ENCODE results near the gene PLEKHH1.
"Not testable (repeated sequence)": the region's sequence is repeated elsewhere in the genome, so short reads cannot be mapped to it uniquely, and the experiment has no call there.

PLEKHH1 gene

DNA sequence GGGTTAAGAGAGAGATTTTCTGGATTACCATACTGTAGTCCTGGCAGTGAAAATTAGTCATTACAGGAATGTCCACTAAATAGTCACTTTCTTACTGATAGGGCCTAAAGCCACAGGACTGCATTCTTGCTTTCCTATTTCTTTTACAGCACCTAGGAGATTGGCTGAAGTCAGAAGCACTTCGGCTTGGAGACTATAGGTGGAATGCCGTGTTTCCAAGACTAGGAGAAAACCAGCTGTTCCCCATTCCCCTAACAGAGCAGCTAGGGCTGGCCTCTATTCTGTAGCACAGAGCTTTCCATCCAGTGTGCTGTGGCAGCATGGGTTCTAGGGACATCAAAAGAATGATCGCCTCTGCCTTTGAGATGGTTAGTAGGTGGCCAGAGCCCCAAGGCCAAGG is 51.9 kb downstream of the PLEKHH1 start:
- no peak for DNase-seq

DNA sequence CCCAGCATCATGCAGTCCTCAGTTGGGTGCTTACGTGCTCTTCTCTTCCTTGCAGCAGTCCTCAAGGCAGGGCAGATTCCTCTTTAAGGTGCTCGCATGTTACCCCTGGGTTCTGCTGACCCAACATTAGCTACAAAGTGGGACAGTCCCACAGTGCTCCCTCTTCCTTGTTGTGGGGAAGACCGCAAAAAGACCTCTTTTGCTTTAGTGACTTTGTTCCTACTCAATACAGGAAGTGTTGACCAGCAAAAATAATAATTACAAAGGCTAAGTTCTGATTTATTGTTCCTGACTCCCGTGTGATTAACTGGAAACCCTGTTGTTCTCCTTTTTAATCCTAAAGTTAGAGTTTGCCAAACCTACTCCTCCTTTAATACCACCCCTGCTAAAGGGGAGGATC is 53.3 kb downstream of the PLEKHH1 start:
- no peak for DNase-seq

DNA sequence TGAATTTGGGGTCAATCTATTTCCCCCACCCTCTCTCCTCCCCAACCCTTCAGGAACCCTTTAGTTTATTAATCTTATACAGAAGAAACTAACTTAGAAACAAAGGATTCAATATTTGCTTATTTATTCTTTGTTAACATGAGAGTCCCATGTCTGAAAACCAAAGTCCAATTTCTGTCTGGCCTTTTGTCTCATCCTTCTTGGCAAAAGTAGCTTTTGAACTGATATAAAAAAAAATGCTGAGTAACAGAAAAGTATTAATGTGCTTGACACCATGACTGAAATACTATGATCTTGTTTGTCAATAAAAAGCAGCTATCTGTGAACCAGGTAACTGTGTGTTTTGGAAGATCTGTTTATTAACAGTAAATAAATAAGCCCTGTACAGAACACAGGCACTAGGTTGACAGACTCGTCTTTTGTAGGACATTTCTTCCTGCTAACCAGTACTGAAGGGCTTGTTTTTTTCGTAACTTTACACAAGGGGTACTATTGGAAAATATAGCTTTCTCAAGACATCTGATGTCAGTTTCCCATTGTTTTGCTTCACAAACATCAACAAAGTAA is 56.2 kb downstream of the PLEKHH1 start:
- DNase-seq, result no peak

DNA sequence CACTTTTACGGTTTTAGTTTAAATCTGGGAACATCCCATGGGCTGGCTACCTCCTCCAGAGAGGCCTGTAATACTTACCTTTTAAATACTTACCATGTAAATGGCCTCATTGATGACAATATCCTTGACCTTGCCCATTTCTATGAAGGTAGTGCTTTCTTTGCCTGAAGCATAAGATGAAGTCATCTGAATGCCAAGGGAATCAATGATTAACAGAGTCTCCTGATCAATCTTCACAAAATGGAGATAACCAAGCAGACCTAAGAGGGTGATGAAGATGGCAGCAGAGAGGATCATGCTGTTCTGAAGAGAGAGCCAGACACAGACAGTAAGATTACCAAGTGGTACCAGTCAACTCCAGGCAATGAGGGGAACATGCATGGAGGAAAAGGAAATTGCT is 60.6 kb downstream of the PLEKHH1 start:
- DNase-seq, result not testable (repeated sequence)

DNA sequence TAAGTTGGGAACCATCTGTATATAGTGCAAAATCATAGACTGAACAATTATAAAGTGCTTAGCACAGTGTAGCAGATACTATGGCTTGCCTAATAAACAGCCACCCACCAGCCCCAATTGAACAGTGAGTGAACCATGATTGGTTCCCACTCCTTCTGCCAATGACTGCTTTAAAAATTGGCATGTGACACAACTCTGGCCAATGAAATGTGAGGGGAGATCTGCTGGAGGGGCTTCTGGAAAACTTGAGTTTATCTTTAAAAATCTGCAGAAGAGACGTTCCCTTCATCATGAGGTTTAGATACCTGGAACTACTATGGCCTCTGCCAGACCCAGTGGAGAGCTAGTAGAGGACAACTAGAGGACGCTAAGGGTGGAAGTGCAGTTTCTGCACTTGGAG is 62.3 kb downstream of the PLEKHH1 start:
- DNase-seq, result no peak

DNA sequence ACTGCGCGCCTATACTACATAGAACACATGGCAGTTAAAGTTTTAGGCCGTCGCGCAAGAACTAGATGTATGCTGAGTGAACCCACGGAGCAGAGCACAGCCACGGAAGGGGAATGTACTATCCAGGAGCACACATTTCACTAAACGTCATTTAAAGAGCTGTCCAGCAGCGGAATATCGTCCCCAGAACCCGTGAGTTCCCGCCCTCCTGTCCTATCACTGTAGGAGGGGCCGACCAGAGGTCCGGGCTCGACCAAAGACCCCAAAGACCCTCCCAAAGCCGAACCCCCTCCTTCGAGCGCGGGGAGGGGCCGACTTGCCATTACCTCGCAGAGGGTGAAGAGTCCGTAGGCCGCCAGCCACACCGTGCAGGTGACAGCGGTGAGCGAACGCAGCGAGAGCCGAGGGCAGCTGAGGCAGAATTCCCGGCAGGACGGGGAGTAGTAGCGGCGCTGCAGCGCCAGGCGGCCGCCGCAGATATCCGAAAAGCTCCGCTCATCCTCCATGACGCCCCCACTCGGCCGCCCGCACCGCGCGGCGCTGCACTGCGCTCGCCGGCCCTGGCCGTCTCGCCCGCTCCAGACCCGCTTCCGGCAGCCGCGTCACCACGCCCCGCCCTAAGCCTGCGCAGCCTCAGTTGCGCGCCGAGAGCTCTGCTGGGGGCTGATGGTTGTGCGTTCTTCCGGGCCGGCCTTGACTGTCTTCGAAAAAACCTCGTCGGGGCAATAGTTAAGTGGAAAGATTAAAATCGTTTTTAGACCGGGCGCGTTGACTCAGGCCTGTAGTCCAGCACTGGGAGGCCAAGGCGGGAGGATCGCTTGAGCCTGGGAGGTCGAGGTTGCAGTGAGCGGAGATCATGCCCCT is 66.8 kb downstream of the PLEKHH1 start, which contains the start of gene PIGH:
Gene PIGH (minus strand): TSS at position 571 of the 864 bp plus-strand sequence. CDS start 65 bp downstream, at position 506.
- DNase-seq, result peak; percentile 93

DNA sequence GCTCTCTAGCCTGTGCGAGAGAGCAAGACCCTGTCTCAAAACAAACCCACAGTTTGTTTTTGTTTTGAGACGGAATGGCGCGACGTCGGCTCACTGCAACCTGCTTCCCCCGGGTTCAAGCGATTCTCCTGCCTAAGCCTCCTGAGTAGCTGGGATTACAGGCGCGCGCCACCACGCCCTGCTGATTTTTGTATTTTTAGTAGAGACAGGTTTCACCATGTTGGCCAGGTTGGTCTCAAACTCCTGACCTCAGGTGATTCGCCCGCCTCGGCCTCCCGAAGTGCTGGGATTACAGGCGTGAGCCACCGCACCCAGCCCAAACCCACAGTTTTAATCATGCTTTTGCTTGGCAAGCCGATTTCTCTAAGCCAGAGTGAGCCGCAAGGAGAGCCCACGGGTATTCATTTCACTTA is 67.5 kb downstream of the PLEKHH1 start:
- not testable (repeated sequence) for DNase-seq

DNA sequence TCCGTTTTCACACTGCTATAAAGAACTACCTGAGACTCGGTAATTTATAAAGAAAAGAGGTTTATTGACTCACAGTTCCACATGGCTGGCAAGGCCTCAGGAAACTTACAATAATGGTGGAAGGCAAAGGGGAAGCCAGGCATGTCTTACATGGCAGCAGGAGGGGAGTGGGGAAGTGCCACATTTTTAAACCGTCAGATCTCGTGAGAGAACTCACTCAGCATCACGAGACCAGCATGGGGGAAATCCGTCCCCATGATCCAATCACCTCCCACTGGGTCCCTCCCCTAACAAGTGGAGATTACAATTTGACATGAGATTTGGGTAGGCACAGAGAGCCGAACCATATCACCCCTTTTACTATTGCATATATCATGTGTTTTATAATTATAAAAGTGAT is 69.0 kb downstream of the PLEKHH1 start:
- DNase-seq, result no peak

DNA sequence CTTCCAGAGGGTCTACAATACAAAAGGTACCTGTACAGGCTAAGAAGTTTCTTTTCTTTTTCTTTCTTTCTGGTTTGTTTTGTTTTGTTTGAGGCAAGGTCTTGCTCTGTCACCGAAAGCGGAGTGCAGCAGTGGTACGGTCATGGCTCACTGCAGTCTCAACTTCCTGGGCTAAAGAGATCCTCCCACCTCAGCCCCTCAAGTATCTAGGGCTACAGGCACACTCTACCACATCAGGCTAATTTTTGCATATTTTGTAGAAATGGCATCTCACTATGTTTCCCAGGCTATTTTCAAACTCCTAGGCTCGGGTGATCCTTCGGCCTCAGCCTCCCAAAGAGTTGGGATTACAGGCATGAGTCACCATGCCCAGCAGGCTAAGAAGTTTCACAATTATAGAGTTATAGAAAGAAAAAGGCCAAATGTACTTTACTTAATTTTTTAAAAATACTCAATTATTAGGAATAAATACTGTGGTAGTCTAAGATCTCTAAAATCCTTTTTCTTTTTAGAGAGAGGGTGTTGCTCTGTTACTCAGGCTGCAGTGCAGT is 70.0 kb downstream of the PLEKHH1 start:
- DNase-seq, result no peak

DNA sequence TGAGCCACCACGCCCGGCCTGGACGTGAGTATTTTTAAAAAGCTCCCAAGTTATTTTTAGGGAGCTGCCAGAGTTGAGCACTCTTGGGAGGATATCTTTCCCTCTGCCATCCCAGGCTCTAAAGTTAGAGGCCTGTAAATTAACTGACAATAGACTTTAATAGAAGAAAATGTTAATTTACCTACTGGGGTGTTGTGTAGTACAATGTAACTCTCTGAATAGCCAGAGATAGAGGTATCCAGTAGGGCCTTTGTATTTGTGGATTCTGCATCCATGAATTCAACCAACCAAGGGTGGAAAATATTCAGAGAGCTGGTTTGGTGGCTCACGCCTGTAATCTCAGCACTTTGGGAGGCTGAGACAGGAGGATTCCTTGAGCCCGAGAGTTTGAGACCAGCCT is 74.6 kb downstream of the PLEKHH1 start:
- no peak for DNase-seq

DNA sequence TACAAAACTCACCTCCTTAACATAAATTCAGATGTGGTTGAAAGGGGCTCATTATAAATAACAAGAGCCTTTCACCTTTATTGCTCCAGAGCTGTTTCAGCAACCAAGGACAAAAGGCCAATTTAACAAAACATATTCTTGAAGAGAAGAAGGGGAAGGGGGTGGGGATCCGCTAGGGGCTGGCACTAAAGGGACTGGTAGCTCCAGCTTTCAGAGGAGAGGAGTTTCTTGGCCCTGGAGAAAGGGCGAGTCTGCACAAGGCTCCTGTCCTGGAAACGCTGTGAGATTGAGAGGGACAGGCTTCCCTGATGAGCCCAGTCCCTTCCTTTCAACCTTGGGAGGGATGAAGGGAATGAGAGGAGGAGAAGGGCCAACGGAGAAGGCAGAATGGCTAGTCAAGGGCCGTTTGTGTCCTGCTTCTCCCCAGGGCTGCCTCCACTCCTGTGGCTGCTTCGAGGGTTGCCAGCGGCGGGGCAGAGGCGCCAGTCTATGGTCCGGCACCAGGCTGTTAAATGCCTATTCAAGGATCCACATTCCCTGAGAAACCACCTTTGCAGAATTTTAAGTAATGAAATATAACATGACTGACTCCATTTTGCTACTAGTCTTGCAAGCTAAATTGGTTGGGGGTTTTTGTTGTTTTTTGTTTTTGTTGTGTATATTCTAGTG is 76.7 kb downstream of the PLEKHH1 start:
- DNase-seq, result no peak

DNA sequence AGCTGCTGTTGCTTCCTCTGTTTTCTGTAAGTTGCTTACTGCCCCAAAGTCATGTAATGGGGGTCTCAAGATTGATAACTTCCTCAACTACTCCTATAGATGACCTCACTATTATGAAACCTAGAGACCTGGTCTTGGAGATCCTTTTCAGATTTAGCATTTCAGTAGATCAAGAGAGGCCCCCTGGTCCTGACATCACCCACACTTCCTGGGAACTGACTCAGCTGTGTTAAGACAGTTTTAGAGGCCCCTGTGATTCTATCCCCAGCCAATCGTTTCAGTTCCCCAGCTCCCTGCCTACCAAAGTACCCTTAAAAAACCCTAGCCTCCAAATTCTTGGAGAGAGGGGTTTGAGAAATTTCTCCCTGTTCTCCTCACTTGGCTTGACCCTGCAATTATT is 77.4 kb downstream of the PLEKHH1 start:
- DNase-seq, result peak; percentile 42

DNA sequence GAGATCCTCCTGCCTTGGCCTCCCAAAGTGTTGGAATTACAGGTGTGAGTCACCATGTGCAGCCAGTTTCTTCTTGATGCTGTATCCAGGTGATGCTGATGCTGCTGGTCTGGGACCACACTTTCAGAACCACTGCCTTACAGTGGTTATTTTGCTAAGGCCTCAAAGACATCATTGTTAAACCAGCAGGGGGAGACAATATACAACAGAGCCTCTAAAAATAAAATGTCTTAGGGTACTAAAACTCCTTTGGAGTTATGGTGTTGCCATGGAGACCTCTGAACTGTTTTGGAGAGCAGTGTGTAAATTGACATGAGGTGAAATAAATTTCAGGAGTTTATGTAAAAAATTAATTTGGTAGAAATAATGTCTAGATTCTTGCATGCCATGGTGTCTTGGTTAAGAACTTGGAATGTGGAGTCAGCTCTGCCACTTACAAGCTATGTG is 85.5 kb downstream of the PLEKHH1 start:
- DNase-seq, result no peak

DNA sequence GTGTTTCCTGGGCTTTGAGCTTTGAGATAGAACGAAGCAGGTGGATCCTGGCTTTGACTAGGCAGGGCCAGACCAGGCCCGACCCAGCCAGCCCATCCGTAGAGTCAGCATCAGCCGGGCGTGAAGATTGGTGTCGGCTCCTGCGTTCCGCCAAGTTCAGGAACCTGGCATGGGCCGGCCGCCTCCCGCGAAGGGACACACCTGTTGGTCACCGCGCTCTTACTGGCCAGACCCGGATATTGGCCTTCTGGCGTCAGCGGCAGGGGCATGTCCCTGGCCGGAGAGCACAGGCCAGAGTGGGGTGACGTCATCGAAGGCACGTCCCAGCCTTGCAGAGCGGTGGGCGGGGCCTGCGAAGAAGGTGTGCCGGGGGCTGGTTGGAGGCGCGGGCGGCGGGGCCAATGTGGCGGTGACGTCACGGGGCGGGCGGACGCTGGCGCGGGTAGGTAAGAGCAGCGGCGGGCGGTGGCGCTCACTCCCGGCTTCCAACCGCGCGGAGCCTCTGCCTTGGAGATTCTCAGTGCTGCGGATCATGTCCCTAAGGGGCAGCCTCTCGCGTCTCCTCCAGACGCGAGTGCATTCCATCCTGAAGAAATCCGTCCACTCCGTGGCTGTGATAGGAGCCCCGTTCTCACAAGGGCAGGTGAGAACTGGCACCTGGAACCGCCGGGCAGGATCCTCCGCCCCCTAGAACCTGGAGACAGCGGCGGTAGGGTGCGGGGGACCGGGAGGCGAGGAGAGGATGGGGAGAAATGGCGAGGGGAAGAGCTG is 86.5 kb downstream of the PLEKHH1 start, which contains the start of gene ARG2:
Gene ARG2 (plus strand): TSS at position 475 of the 771 bp plus-strand sequence. CDS start 58 bp downstream, at position 533.
- DNase-seq, result peak; percentile 96

DNA sequence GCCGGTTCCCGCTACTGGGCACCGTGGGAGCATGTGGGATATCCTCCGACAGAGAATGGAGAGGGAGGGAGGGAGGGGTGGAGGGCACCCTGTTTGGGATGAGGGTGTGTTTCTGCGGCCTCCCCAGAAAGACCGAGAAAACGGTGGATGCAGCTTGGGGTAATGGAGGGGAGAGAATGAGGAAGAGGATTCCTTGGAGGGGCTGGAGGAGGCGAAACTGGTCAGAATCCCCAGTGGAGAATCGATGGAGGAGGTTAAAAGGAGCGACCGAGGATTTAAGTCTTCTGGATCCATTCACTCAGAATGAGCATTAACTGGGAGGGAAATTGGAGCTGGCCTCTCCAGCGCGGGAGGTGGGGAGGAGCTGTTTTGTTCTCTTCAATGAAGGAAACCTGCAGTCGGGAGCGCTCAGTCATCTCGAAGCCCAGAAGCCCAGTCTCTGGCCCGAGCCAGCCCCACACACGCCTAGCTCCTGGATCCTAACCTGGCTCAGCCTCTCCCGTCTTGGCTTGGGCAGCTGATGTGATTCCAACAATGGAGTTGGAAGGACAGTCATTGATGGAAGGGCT is 87.2 kb downstream of the PLEKHH1 start:
- DNase-seq, result no peak

DNA sequence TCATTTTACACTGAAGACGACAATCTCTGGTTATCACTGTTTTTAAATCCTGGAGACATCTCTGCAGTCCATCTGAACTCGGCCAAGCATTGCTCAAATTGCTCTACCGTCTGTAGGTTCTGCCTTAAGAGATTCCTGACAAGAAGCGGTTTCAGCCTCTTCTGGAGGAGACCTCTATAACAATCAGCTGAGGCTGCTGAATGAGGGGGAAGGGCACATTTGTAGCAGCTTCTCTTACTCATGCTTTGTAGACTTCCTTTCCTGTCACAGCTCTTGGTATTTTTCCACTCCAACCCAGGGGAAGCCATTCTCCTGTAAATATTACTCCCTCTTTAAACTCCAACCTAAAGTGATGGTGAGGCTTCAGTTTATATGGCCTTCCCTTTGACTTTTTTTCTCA is 89.6 kb downstream of the PLEKHH1 start:
- peak; percentile 25 for DNase-seq

DNA sequence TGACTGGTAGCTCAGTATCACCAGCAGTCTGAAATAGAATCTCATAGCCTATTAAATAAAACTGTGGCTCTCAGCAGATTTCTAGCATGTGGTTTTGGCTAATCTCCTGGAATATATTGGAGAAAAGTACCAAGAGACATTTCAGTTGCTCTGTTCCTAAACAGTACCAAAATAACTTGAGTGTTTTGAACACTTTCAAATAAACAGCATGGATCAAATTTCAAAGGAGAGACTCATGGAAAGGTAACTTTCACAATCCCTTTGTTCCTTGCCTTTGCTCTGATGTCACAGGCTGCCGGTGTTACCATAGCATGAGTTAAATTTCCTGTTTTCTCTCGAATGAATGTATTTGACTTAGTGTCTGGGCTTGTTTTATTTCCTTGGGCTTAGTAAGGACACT is 90.0 kb downstream of the PLEKHH1 start:
- no peak for DNase-seq

DNA sequence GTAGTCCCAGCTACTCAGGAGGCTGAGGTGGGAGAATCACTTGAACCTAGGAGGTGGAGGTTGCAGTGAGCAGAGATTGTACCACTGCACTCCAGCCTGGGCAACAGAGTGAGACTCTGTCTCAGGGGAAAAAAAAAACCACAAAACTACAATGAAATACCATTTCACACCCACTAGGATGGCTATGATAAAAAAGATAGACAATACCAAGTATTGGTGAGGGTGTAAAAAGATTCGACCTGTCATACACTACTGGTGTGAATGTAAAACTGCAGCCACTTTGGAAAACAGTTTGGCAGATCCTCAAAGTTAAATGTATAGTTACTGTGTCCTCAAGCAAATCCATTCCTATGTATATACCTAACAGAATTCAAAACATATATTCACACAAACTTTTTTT is 93.0 kb downstream of the PLEKHH1 start:
- not testable (repeated sequence) for DNase-seq

DNA sequence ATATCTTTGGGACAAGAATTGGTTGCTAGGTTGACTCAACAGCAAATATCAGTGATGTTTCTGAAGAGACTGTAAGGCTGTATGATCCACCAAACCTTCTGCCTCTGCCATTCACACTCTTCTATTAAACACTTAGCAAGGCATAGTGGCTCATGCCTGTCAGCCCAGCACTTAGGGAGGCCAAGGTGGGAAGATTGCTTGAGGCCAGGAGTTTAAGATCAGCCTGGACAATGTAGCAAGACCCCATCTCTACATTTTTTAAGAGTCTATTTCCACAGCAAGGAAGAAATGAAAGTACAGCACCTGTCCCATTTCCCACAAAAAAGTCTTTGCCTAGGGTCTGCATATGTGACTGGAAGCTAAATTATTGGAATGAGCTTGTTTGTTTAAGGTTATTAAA is 94.4 kb downstream of the PLEKHH1 start:
- no peak for DNase-seq

DNA sequence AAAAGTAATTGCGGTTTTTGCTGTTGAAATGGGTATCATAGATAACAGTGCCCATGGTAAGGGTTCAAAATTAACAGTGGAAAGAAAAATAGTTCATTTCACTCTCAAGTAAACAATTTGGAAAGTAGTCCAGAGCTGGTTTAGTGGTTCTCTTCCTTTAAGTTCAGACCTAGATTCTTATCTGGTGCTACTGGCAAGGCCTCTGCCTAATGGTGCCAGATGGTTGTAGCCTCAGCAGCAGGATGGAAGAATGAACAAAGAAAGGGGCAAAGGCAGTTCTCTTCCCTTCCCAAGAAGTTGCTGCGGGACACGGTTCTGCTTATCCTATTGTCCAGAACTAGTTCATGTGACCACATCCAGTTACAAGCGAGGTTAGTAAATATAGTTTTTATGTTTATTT is 97.1 kb downstream of the PLEKHH1 start:
- DNase-seq, result no peak

DNA sequence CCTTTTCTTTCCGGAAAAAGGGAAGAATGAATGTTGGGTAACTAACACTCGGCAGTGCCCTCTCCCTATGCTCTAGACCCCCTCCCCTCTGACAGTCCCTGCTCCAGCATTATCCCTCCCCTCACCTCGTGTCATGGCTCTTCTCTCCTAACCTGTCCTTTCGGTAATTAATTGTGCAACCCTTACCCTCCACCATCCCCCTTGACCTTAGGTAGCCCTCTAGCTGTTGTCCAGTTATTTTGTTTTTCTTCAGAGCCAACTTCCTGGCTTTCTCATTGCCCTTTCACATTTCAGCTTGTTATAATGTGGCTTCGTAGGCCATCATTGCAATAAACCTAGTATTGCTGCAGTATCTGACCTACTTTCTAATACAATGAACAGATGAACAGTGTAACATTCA is 97.8 kb downstream of the PLEKHH1 start:
- DNase-seq, result no peak

DNA sequence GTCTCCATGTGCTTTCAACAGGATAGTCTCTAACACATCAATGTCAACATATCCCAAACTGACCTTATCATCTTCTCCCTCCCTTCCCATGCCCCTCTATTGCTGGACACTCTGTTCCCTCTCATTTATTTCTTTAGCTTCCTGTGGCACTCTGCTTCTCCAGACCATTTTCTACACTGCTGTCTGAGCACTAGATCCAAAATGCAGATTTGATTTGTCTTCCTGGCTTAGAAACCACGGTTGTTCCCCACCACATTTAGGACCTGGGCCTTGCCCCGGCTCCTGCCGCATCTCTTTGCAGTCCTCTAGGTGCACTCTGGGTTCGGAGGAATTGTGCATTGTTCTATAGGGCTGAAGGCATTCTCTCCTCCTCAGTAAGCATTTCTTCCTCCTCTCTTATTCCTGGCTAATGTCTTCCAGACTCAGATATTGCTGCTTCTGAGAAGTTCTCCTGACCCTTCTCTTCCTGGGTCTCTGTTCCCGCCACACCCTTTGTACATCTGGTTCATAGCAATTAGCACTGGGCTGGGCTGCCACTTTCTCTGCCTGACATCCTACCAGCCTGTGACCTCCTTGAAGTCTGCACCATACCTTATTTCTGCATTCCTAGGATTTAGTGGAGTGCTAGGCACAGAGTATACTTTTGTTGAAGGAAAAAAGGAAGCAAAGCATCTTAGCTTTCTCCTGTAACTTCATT is 100.5 kb downstream of the PLEKHH1 start:
- DNase-seq, result no peak

All from stimulated activated CD4-positive, alpha-beta T cell treated with anti-CD3 and anti-CD28 coated beads, Interleukin-1b, Interleukin-23, amount 100 ng/mL, for 48 hours (primary cell).